Kidney (tissue), 14 donors: ENCODE results near the gene KNL1. TPM values are rescaled to one million over a fixed set of nuclear protein-coding genes. Genes with fewer than 3 reads are reported as not detected.

Experiments
- DNase-seq, 5 donors: peaks; one replicate each; pipeline ENCODE4 v3.0.0-alpha.2; 2013 to 2020
- FAIRE-seq: peaks from 2 replicates; lab custom pipeline; 2012; peaks lifted over from hg19 to GRCh38; lab: Jason Lieb, UNC
- H3K27ac ChIP-seq, 2 donors: one replicate each; pipeline ENCODE4 v1.7.0; 2013; ENCODE audit warnings: low read depth in 2 of 2, low read length in 2 of 2, inconsistent platforms in 1 of 2
- H3K27me3 ChIP-seq: one replicate; pipeline ENCODE4 v1.7.1; 2013; ENCODE audit warnings: low read length, inconsistent platforms; ENCODE audit not compliant: control insufficient read depth, insufficient read depth
- H3K36me3 ChIP-seq, 3 donors: one replicate each; pipeline versions ENCODE4 v1.7.0 to v1.7.1; 2013; ENCODE audit warnings: low read length in 3 of 3, control low read depth in 1 of 3, inconsistent platforms in 1 of 3; ENCODE audit not compliant: insufficient read depth in 3 of 3, control insufficient read depth in 2 of 3
- H3K4me1 ChIP-seq, 3 donors: one replicate each; pipeline versions ENCODE4 v1.7.0 to v1.7.1; 2013; ENCODE audit warnings: low read length in 3 of 3, inconsistent platforms in 1 of 3, low read depth in 1 of 3; ENCODE audit not compliant: control insufficient read depth in 2 of 3, insufficient read depth in 2 of 3
- H3K4me3 ChIP-seq, 3 donors: one replicate each; pipeline versions ENCODE4 v1.7.0 to v1.8.1; 2013; ENCODE audit warnings: low read length in 3 of 3, control low read depth in 1 of 3, inconsistent platforms in 1 of 3
- H3K9ac ChIP-seq, 3 donors: one replicate each; pipeline versions ENCODE4 v1.7.0 to v1.7.1; 2013; ENCODE audit warnings: low read length in 3 of 3, control low read depth in 1 of 3, inconsistent platforms in 1 of 3
- H3K9me3 ChIP-seq, 3 donors: one replicate each; pipeline versions ENCODE4 v1.7.0 to v1.7.1; 2013; ENCODE audit warnings: low read length in 3 of 3, control low read depth in 1 of 3, inconsistent platforms in 1 of 3; ENCODE audit not compliant: control insufficient read depth in 2 of 3, insufficient read depth in 1 of 3
- intact Hi-C: fragments of 100-400 bp; cut with DNase I; formaldehyde crosslinking; loops from one replicate; pipeline ENCODE4 v1.11.1; 2022
- polyA plus RNA-seq: library from polyadenylated mRNA; stranded (reverse); fragments of 350-450 nt; fragmentation: Illumina TruSeq; extraction: RNeasy Lipid Tissue Mini Kit (QIAGEN cat#74804); gene quantifications from one replicate; pipeline ENCODE4 v1.2.3, GENCODE V29; 2014; ENCODE audit warnings: low read depth, low replicate concordance; ENCODE audit not compliant: insufficient read depth
- total RNA-seq: library from RNA; stranded (reverse); fragmentation: NEBNext Ultra II Directional; extraction: Animal tissue kit (Norgen Biotek cat#: 25700); gene quantifications from one replicate; pipeline ENCODE4 v1.2.1, GENCODE V29; 2021
- TF ChIP-seq, protein P1 (sequence below): IDR thresholded peaks from 3 replicates; pipeline ENCODE4 v1.5.1; 2012; ENCODE audit warnings: mild to moderate bottlenecking, moderate library complexity, borderline replicate concordance; ENCODE audit not compliant: insufficient read depth; ENCODE audit errors: extremely low read depth
- donor health status: control.
- donor health status: control.
- donor health status: control.
- donor health status: control.
- donor health status: control.
- donor health status: DM: yes; HTN: yes; CAD: no.
- donor health status: Normal renal cell carcinoma (clear cell type).

The KNL1 gene
- total and polyA plus RNA-seq, 2 donors from 2014 or later: 1.1 to 2.5 TPM

- H3K27ac ChIP-seq: no peak overlapping the region
- H3K27me3 ChIP-seq: no peaks in the 10 kb centered on the region
- DNase-seq: no peak
- intact Hi-C loops: no loop called here
- H3K4me1 ChIP-seq: no peaks in the 10 kb centered on the region
- H3K4me3 ChIP-seq: no peak overlapping the region
- H3K9ac ChIP-seq: no peak overlapping the region
- H3K9me3 ChIP-seq: no peaks in the 10 kb centered on the region
- FAIRE-seq: no peak
- no peaks in the 10 kb centered on the region for H3K36me3 ChIP-seq
- TF ChIP-seq, protein P1, sequence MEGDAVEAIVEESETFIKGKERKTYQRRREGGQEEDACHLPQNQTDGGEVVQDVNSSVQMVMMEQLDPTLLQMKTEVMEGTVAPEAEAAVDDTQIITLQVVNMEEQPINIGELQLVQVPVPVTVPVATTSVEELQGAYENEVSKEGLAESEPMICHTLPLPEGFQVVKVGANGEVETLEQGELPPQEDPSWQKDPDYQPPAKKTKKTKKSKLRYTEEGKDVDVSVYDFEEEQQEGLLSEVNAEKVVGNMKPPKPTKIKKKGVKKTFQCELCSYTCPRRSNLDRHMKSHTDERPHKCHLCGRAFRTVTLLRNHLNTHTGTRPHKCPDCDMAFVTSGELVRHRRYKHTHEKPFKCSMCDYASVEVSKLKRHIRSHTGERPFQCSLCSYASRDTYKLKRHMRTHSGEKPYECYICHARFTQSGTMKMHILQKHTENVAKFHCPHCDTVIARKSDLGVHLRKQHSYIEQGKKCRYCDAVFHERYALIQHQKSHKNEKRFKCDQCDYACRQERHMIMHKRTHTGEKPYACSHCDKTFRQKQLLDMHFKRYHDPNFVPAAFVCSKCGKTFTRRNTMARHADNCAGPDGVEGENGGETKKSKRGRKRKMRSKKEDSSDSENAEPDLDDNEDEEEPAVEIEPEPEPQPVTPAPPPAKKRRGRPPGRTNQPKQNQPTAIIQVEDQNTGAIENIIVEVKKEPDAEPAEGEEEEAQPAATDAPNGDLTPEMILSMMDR: no peak
Measured at GRCh38 chr15:40639677-40640076, 45.6 kb downstream of the KNL1 start.

DNA sequence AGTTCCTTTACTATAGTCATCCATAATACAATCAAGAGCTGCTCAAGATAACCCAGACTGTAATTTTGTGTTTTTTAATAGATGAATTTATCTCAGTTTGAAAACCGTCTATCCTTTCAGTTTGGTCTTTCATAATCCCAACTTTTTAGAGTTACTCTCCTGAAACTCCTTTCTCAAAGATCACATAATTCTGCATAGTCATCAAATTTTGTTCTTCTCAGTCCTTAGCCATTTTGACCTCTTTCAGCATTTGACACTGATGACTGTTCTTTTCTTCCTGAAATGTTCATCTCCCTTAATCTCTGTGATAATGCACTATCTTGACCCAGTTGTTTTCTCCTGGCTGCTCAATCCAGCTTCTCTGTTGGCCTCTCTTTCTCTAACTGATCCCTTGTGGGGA lies 53.5 kb downstream of the KNL1 start:
- H3K36me3 ChIP-seq: no peaks in the 10 kb centered on the region

GRCh38 chr15:40650479-40650878 lies 56.4 kb downstream of the KNL1 start:
- no peaks in the 10 kb centered on the region for H3K36me3 ChIP-seq
- H3K27me3 ChIP-seq: no peaks in the 10 kb centered on the region
- H3K9ac ChIP-seq: no peak overlapping the region
- H3K27ac ChIP-seq: no peak overlapping the region
- TF ChIP-seq, protein P1: no peak
- intact Hi-C loops: no loop called here
- DNase-seq (no peak), FAIRE-seq (no peak)
- no peaks in the 10 kb centered on the region for H3K9me3 ChIP-seq
- H3K4me1 ChIP-seq: no peaks in the 10 kb centered on the region
- peak overlapping the region in 2 of 3 donors; percentile 4 to 13 for H3K4me3 ChIP-seq

More for the DNA sequence above, 53.5 kb downstream of the KNL1 start:
- Histone ChIP-seq H3K4me3 (no peak overlapping the region), H3K9me3 (no peaks in the 10 kb centered on the region), H3K4me1 (no peaks in the 10 kb centered on the region), H3K27me3 (no peaks in the 10 kb centered on the region), H3K27ac (no peak overlapping the region), H3K9ac (no peak overlapping the region)
- intact Hi-C loops: no loop called here
- FAIRE-seq: no peak
- TF ChIP-seq, protein P1: no peak
- no peak for DNase-seq

DNA sequence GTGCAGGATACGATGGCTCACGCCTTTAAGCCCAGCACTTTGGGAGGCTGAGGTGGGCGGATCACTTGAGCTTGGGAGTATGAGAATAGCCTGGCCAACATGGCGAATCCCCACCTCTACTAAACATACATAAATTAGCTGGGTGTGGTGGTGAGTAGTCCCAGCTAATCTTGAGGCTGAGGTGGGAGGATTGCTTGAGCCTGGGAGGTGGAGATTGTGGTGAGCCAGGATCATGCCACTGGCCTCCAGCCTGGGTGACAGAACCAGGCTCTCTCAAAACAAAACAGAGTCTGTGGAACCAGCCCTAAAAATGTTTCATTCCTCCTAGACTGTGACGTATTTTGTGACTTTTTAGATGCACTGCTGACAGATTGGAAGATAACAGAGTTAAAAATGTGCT lies 66.6 kb downstream of the KNL1 start:
- Histone ChIP-seq H3K27ac (no peak overlapping the region), H3K4me1 (no peaks in the 10 kb centered on the region), H3K9me3 (no peaks in the 10 kb centered on the region), H3K9ac (no peak overlapping the region), H3K27me3 (no peaks in the 10 kb centered on the region), H3K4me3 (no peak overlapping the region), H3K36me3 (peaks cover 0 to 2% (median 0%) of the 10 kb centered on the region in 3 donors)
- TF ChIP-seq, protein P1: no peak
- intact Hi-C loops: no loop called here
- DNase-seq (peak in 1 of 5 donors; percentile 15), FAIRE-seq (no peak)
